Mesenchymal stem cell (in vitro differentiated cells and primary cell): ENCODE measurements around the gene BCL2L1.
A peak's percentile ranks its signal among the peaks of the same experiment; 100 is the strongest.

Experiments
- DNase-seq: peaks from one replicate; pipeline ENCODE4 v3.0.0-alpha.2; 2013
- H2AFZ ChIP-seq: one replicate; pipeline ENCODE4 v1.6.1; 2013; ENCODE audit warnings: low read depth, mild to moderate bottlenecking, control low read depth, inconsistent platforms, low read length, moderate library complexity
- H2AK5ac ChIP-seq: 2 replicates; pipeline ENCODE4 v1.6.1; 2013; ENCODE audit warnings: low read length, moderate library complexity, mild to moderate bottlenecking, inconsistent platforms; ENCODE audit not compliant: severe bottlenecking
- H2BK120ac ChIP-seq: one replicate; pipeline ENCODE4 v1.6.1; 2013; ENCODE audit warnings: low read depth, mild to moderate bottlenecking, inconsistent platforms, low read length, moderate library complexity
- H2BK12ac ChIP-seq, 2 experiments: one replicate each; pipeline ENCODE4 v1.6.1; 2013; ENCODE audit warnings: inconsistent platforms in 2 of 2, low read length in 2 of 2, mild to moderate bottlenecking in 2 of 2, moderate library complexity in 2 of 2, control low read depth in 1 of 2
- H2BK15ac ChIP-seq: one replicate; pipeline ENCODE4 v1.6.1; 2013; ENCODE audit warnings: mild to moderate bottlenecking, low read depth, inconsistent platforms; ENCODE audit not compliant: poor library complexity, severe bottlenecking
- H2BK5ac ChIP-seq: 2 replicates; pipeline ENCODE4 v1.6.1; 2013; ENCODE audit warnings: low read depth, mild to moderate bottlenecking, low read length, control low read depth, inconsistent platforms; ENCODE audit not compliant: poor library complexity, severe bottlenecking
- H3K14ac ChIP-seq, 2 experiments: one replicate each; pipeline ENCODE4 v1.6.1; 2013; ENCODE audit warnings: inconsistent platforms in 2 of 2, low read length in 2 of 2, control low read depth in 1 of 2, mild to moderate bottlenecking in 1 of 2, moderate library complexity in 1 of 2
- H3K18ac ChIP-seq, 2 experiments: one replicate each; pipeline ENCODE4 v1.6.1; 2013; ENCODE audit warnings: inconsistent platforms in 2 of 2, low read length in 2 of 2, control low read depth in 1 of 2, low read depth in 1 of 2, mild to moderate bottlenecking in 1 of 2
- H3K23ac ChIP-seq, 2 experiments: one replicate each; pipeline ENCODE4 v1.6.1; 2013; ENCODE audit warnings: inconsistent platforms in 2 of 2, low read length in 2 of 2, mild to moderate bottlenecking in 2 of 2, moderate library complexity in 2 of 2, control low read depth in 1 of 2
- H3K27ac ChIP-seq: 2 replicates; pipeline ENCODE4 v1.5.1; 2013; ENCODE audit warnings: mild to moderate bottlenecking, moderate library complexity, low read length, control low read depth, inconsistent platforms; ENCODE audit not compliant: poor library complexity, severe bottlenecking
- H3K27me3 ChIP-seq, 2 experiments: 2 replicates each; pipeline versions ENCODE4 v1.6.1 to v1.7.0; 2013; ENCODE audit warnings: low read length in 2 of 2, mild to moderate bottlenecking in 2 of 2, moderate library complexity in 2 of 2, control low read depth in 1 of 2, inconsistent platforms in 1 of 2; ENCODE audit not compliant: control insufficient read depth in 1 of 2, insufficient read depth in 1 of 2
- H3K36me3 ChIP-seq, 2 experiments: 2 replicates each; pipeline versions ENCODE4 v1.6.1 to v1.7.0; 2013; ENCODE audit warnings: low read length in 2 of 2, control low read depth in 1 of 2, inconsistent platforms in 1 of 2, low read depth in 1 of 2, mild to moderate bottlenecking in 1 of 2; ENCODE audit not compliant: insufficient read depth in 2 of 2, control insufficient read depth in 1 of 2
- H3K4ac ChIP-seq, 2 experiments: one replicate each; pipeline ENCODE4 v1.6.1; 2013; ENCODE audit warnings: inconsistent platforms in 2 of 2, low read length in 2 of 2, mild to moderate bottlenecking in 2 of 2, moderate library complexity in 2 of 2, control low read depth in 1 of 2, low read depth in 1 of 2
- H3K4me1 ChIP-seq: 2 replicates; pipeline ENCODE4 v1.6.1; 2013; ENCODE audit warnings: low read depth, low read length, control low read depth; ENCODE audit not compliant: control insufficient read depth, insufficient read depth
- H3K4me2 ChIP-seq: 2 replicates; pipeline ENCODE4 v1.6.1; 2013; ENCODE audit warnings: low read length, mild to moderate bottlenecking, inconsistent platforms; ENCODE audit not compliant: poor library complexity, severe bottlenecking
- H3K4me3 ChIP-seq, 2 experiments: 2 replicates each; pipeline versions ENCODE4 v1.5.1 to v1.7.0; 2013; ENCODE audit warnings: low read length in 2 of 2, mild to moderate bottlenecking in 2 of 2, control low read depth in 1 of 2, low read depth in 1 of 2; ENCODE audit not compliant: insufficient read depth in 1 of 2
- H3K79me1 ChIP-seq: replicated peaks from 2 replicates; pipeline ENCODE4 v1.6.1; 2013; ENCODE audit warnings: mild to moderate bottlenecking, control low read depth, low read length, inconsistent platforms; ENCODE audit not compliant: poor library complexity, severe bottlenecking
- H3K9ac ChIP-seq: 2 replicates; pipeline ENCODE4 v1.7.0; 2013; ENCODE audit warnings: mild to moderate bottlenecking, low read length, moderate library complexity
- H3K9me3 ChIP-seq: 2 replicates; pipeline ENCODE4 v1.7.0; 2013; ENCODE audit warnings: mild to moderate bottlenecking, low read length; ENCODE audit not compliant: control insufficient read depth
- H4K8ac ChIP-seq: one replicate; pipeline ENCODE4 v1.6.1; 2013; ENCODE audit warnings: inconsistent platforms, mild to moderate bottlenecking, low read length, moderate library complexity
- H4K91ac ChIP-seq: one replicate; pipeline ENCODE4 v1.6.1; 2013; ENCODE audit warnings: mild to moderate bottlenecking, low read length, inconsistent platforms
- WGBS: methylation state at CpG from one replicate; pipeline ENCODE4 v1.1.7; 2013; ENCODE audit warnings: mixed read lengths; 5-methylcytosine and 5-hydroxymethylcytosine counted together

Gene BCL2L1

DNA sequence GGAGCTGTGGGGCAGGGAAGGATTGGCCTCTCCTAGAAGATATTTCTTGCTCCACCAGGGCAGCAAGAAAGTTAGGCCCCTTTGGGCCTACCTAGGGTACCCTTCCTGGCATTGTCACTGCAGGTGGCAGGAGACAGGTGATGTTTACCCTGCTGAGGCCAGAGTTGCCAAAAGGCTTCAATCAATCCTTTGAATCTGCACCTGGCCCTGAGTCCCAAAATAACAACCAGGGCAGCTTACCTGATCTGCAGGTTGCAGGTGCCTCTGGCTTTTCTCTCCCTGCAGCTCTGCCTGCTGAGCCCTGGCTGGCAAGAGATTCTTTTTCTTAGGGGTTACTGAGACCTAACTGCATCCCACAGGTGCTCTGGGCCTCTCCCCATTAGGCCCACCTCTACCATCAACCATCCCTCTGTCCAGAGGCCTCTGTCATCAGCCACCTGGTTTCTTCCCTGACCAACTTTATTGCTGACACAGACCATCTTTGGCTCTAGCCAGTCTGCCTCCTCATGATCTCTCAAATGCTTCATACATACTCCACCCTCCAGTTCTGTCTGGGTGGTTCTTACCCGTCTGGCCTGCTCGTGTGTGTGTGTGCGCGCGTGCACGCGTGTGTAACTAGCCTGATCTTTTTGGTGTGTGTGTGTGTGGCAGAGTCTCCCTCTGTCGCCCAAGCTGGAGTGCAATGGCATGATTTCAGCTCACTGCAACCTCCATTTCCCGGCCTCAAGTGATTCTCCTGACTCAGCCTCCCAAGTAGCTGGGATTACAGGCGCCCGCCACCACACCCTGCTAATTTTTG is 13.7 kb downstream of the BCL2L1 start:
- peak overlapping the region in 1 of 2 experiments; percentile 61 for H3K23ac ChIP-seq
- no peak overlapping the region for H3K4ac ChIP-seq
- peaks cover 49% of the 10 kb centered on the region for H3K4me1 ChIP-seq
- H3K4me2 ChIP-seq: no peak overlapping the region
- no peak overlapping the region for H3K9ac ChIP-seq
- H2BK5ac ChIP-seq: no peak overlapping the region
- 94% methylated on average over 11 of the region's 11 CpGs for WGBS
- no peak for DNase-seq
- no peak overlapping the region for H3K18ac ChIP-seq
- no peaks in the 10 kb centered on the region for H3K27me3 ChIP-seq
- H3K36me3 ChIP-seq: peaks cover 44 to 84% of the 10 kb centered on the region in 2 experiments
- no peaks in the 10 kb centered on the region for H3K9me3 ChIP-seq
- no peak overlapping the region for H2BK15ac ChIP-seq
- H2AK5ac ChIP-seq: peak overlapping the region; percentile 27
- H4K91ac ChIP-seq: peak overlapping the region; percentile 12
- no peak overlapping the region for H2AFZ ChIP-seq
- H4K8ac ChIP-seq: no peak overlapping the region
- H3K27ac ChIP-seq: peak overlapping the region; percentile 52
- H3K79me1 ChIP-seq: no peaks in the 10 kb centered on the region
- H3K14ac ChIP-seq: peak overlapping the region in 1 of 2 experiments; percentile 80
- H2BK12ac ChIP-seq: no peak overlapping the region
- no peak overlapping the region for H2BK120ac ChIP-seq
- H3K4me3 ChIP-seq: no peak overlapping the region

DNA sequence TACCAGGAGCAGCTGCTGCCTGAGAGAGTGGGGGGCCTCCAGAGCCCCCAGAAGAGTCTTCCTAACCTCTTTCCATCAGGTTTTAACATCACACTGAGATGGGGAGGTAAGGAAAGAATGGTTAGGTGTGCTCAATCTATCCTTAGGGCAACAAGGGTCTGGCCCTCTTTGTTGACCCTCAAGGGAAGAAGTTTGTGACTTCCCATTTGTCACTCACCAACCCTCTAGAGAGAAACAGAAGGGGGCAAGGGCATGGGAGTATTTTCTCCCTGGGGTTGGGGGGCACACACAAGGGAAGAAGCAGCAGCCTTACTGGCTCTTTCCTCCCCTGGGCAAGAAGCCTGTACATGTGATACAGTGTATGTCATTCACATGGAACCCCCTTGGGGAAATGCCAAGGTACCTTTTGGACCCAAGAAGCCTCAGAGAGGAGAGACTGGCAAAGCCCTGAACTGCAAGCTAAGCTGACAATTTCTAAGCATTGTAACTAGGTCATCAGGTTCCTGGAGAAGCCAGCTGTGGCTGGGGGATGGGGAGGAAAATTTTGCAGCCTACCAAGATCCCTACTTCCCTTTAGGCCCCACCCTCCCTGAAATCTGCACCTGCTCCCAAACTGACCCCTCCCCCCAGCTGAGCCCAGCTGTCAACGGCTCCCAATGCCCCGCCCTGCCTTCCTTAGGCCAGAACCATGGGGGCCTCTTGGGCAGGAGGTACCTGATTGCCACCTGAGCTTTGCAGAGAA is 14.5 kb downstream of the BCL2L1 start:
- Histone ChIP-seq H3K14ac (no peak overlapping the region), H3K36me3 (peaks cover 44 to 79% of the 10 kb centered on the region in 2 experiments), H2AK5ac (peak overlapping the region; percentile 38), H3K27ac (peak overlapping the region; percentile 52), H3K4me2 (no peak overlapping the region), H3K18ac (peak overlapping the region in 1 of 2 experiments; percentile 13), H3K27me3 (no peaks in the 10 kb centered on the region), H3K4me3 (no peak overlapping the region), H4K91ac (no peak overlapping the region), H2BK12ac (no peak overlapping the region), H3K79me1 (no peaks in the 10 kb centered on the region), H4K8ac (no peak overlapping the region), H3K9ac (no peak overlapping the region), H3K9me3 (no peaks in the 10 kb centered on the region), H2AFZ (no peak overlapping the region), H3K4ac (peak overlapping the region in 1 of 2 experiments; percentile 3), H2BK120ac (no peak overlapping the region), H2BK5ac (no peak overlapping the region), H3K4me1 (peaks cover 47% of the 10 kb centered on the region), H3K23ac (no peak overlapping the region), H2BK15ac (no peak overlapping the region)
- DNase-seq: no peak
- 86% methylated on average over 2 of the region's 2 CpGs for WGBS

DNA sequence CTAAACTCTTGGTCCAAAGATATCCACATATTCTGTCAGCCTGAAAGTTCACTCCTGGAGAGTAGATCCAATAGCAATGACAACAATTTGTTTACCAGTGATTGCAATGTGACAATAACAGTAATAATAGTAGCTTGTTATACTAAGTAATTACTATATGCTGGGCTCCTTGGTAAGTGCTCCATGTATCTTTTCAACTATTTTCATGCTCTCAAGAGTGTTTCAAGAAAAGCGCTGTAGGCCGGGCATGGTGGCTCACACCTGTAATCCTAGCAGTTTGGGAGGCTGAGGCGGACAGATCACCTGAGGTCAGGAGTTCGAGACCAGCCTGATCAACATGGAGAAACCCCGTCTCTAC is 15.4 kb downstream of the BCL2L1 start:
- DNase-seq: no peak
- no peaks in the 10 kb centered on the region for H3K79me1 ChIP-seq
- H3K18ac ChIP-seq: no peak overlapping the region
- H4K8ac ChIP-seq: no peak overlapping the region
- no peak overlapping the region for H2AK5ac ChIP-seq
- 94% methylated on average over 5 of the region's 5 CpGs for WGBS
- no peaks in the 10 kb centered on the region for H3K27me3 ChIP-seq
- no peak overlapping the region for H3K9ac ChIP-seq
- H2BK15ac ChIP-seq: no peak overlapping the region
- no peak overlapping the region for H3K14ac ChIP-seq
- H2AFZ ChIP-seq: no peak overlapping the region
- no peak overlapping the region for H2BK12ac ChIP-seq
- H3K9me3 ChIP-seq: no peaks in the 10 kb centered on the region
- peaks cover 41% of the 10 kb centered on the region for H3K4me1 ChIP-seq
- peak overlapping the region; percentile 94 for H3K27ac ChIP-seq
- H2BK120ac ChIP-seq: no peak overlapping the region
- H3K4ac ChIP-seq: no peak overlapping the region
- no peak overlapping the region for H3K4me3 ChIP-seq
- no peak overlapping the region for H2BK5ac ChIP-seq
- H3K4me2 ChIP-seq: no peak overlapping the region
- no peak overlapping the region for H3K23ac ChIP-seq
- H4K91ac ChIP-seq: no peak overlapping the region
- peaks cover 43 to 75% of the 10 kb centered on the region in 2 experiments for H3K36me3 ChIP-seq

DNA sequence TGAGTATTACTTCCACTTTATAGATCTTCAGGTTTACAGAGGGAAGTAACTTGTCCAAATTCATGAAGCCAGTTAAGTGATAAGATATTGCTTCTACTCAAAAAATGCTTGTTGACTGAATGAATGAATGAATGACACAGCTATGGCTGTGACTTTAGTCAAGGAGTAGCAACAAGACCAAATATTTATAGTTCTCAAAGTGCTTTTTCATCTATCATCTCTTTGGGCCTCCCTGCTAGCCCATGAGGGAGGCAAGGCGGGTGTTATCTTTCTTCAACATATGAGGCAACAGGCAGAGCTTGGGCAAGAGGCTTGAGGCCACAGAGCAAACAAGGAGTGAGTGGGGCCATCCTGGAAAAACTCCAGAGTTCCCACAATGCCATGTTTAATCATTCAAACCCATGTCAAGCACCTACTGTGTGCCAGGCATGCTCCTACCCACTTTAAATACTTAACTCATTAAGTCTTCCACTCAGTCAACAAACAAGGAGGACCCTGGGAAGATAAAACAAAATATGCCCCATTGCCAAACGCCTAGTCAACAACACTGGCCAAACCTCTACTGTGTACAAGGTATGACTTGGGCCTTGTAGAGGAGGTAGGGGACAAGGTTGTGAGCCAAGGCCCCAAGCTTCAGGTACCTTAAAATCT is 15.9 kb downstream of the BCL2L1 start:
- no peak overlapping the region for H3K4me2 ChIP-seq
- H4K8ac ChIP-seq: no peak overlapping the region
- H3K36me3 ChIP-seq: peaks cover 45 to 75% of the 10 kb centered on the region in 2 experiments
- H3K9ac ChIP-seq: no peak overlapping the region
- no peak overlapping the region for H2AFZ ChIP-seq
- WGBS: 98% methylated on average over 2 of the region's 2 CpGs
- no peak overlapping the region for H4K91ac ChIP-seq
- DNase-seq: peak; percentile 49
- H3K4me1 ChIP-seq: peaks cover 43% of the 10 kb centered on the region
- H3K9me3 ChIP-seq: no peaks in the 10 kb centered on the region
- H3K4me3 ChIP-seq: no peak overlapping the region
- no peaks in the 10 kb centered on the region for H3K79me1 ChIP-seq
- H2BK120ac ChIP-seq: no peak overlapping the region
- no peak overlapping the region for H3K4ac ChIP-seq
- no peak overlapping the region for H3K14ac ChIP-seq
- peak overlapping the region; percentile 61 for H2AK5ac ChIP-seq
- H3K23ac ChIP-seq: no peak overlapping the region
- H2BK12ac ChIP-seq: no peak overlapping the region
- no peak overlapping the region for H3K18ac ChIP-seq
- peak overlapping the region; percentile 94 for H3K27ac ChIP-seq
- no peaks in the 10 kb centered on the region for H3K27me3 ChIP-seq
- H2BK5ac ChIP-seq: no peak overlapping the region
- no peak overlapping the region for H2BK15ac ChIP-seq
